ENCODE results near the gene TMEM219.

GRCh38 chr16:30004424-30004776, 42.5 kb downstream of the TMEM219 start:
- TF ChIP-seq, protein P1, sequence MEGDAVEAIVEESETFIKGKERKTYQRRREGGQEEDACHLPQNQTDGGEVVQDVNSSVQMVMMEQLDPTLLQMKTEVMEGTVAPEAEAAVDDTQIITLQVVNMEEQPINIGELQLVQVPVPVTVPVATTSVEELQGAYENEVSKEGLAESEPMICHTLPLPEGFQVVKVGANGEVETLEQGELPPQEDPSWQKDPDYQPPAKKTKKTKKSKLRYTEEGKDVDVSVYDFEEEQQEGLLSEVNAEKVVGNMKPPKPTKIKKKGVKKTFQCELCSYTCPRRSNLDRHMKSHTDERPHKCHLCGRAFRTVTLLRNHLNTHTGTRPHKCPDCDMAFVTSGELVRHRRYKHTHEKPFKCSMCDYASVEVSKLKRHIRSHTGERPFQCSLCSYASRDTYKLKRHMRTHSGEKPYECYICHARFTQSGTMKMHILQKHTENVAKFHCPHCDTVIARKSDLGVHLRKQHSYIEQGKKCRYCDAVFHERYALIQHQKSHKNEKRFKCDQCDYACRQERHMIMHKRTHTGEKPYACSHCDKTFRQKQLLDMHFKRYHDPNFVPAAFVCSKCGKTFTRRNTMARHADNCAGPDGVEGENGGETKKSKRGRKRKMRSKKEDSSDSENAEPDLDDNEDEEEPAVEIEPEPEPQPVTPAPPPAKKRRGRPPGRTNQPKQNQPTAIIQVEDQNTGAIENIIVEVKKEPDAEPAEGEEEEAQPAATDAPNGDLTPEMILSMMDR (IDR thresholded peaks at IDR 0.05; ENCODE audit: extremely low read depth in 1 of 2, insufficient read depth in 1 of 2, low read depth in 1 of 2, low read length in 2 of 2), result no peak
- TF ChIP-seq POLR2A (IDR thresholded peaks at IDR 0.05; ENCODE audit: low read depth, low read length), result no peak
- no peak for TF ChIP-seq POLR2AphosphoS5 (IDR thresholded peaks at IDR 0.05; ENCODE audit: insufficient read depth, low read depth, low read length)
- TF ChIP-seq, protein P2, sequence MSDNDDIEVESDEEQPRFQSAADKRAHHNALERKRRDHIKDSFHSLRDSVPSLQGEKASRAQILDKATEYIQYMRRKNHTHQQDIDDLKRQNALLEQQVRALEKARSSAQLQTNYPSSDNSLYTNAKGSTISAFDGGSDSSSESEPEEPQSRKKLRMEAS (IDR thresholded peaks at IDR 0.05; ENCODE audit: insufficient read depth, insufficient read length), result no peak
- TF ChIP-seq FOS (IDR thresholded peaks at IDR 0.05; ENCODE audit: borderline replicate concordance, insufficient read depth, low read length), result no peak
- TF ChIP-seq EZH2 (IDR thresholded peaks at IDR 0.05; ENCODE audit: borderline replicate concordance, low read depth, low read length, severe bottlenecking), result no peak
- no peak for TF ChIP-seq GATA2 (IDR thresholded peaks at IDR 0.05; ENCODE audit: insufficient read depth, insufficient read length, low read depth, low read length)
